ENCODE results near the gene TMEM229A. TPM values are rescaled to one million over a fixed set of nuclear protein-coding genes. Genes with fewer than 3 reads are reported as not detected.

The TMEM229A gene
- total RNA-seq, 1 experiment from 2014 or later: 0.74 TPM

GRCh38 chr7:124071843-124072242, 39.0 kb upstream of the TMEM229A start:
- Mint-ChIP-seq H3K36me3 (no peaks in the 10 kb centered on the region), H3K4me3 (no peak overlapping the region), H3K27ac (no peak overlapping the region), H3K4me1 (no peaks in the 10 kb centered on the region), H3K9me3 (no peaks in the 10 kb centered on the region), H3K27me3 (ENCODE audit: low read depth) (no peaks in the 10 kb centered on the region)
- TF ChIP-seq JUN (CRISPR knock-in tag; IDR thresholded peaks at IDR 0.05) (no peak), TCF7 (CRISPR knock-in tag; IDR thresholded peaks at IDR 0.05; ENCODE audit: low read depth) (no peak), ARID4B (CRISPR knock-in tag; IDR thresholded peaks at IDR 0.05; ENCODE audit: borderline replicate concordance) (no peak), IRF1 (CRISPR knock-in tag; IDR thresholded peaks at IDR 0.05) (no peak), GRHL2 (CRISPR knock-in tag; IDR thresholded peaks at IDR 0.05; ENCODE audit: insufficient replicate concordance, severe bottlenecking) (no peak), ETV6 (CRISPR knock-in tag; IDR thresholded peaks at IDR 0.05) (no peak), CBFB (CRISPR knock-in tag; IDR thresholded peaks at IDR 0.05; ENCODE audit: low read depth) (no peak), AR (CRISPR knock-in tag; IDR thresholded peaks at IDR 0.05) (no peak), ZNF138 (CRISPR knock-in tag; conservative IDR thresholded peaks at IDR 0.05) (no peak), E2F1 (CRISPR knock-in tag; IDR thresholded peaks at IDR 0.05) (no peak)
- no peak for DNase-seq (ENCODE audit: low spot score)
- ATAC-seq: no peak
- CTCF ChIA-PET: interaction anchor here (0.6 kb wide), 1 partner anchor 335 kb away, joined by 4 read pairs; no protein-coding TSS in a partner anchor
- POLR2A ChIA-PET: no interaction called here

- Mint-ChIP-seq H3K4me1 (no peaks in the 10 kb centered on the region), H3K27ac (no peak overlapping the region), H3K36me3 (no peaks in the 10 kb centered on the region), H3K27me3 (ENCODE audit: low read depth) (no peaks in the 10 kb centered on the region), H3K9me3 (peaks cover 12% of the 10 kb centered on the region), H3K4me3 (no peak overlapping the region)
- no peak for DNase-seq (ENCODE audit: low spot score)
- ChIA-PET POLR2A (no interaction called here), CTCF (no interaction called here)
- ATAC-seq: no peak
- TF ChIP-seq IRF1 (CRISPR knock-in tag; IDR thresholded peaks at IDR 0.05): no peak
- no peak for TF ChIP-seq E2F1 (CRISPR knock-in tag; IDR thresholded peaks at IDR 0.05)
- no peak for TF ChIP-seq E2F5 (CRISPR knock-in tag; IDR thresholded peaks at IDR 0.05)
- TF ChIP-seq ZNF263 (CRISPR knock-in tag; IDR thresholded peaks at IDR 0.05; ENCODE audit: low read depth): no peak
- TF ChIP-seq ATF6 (CRISPR knock-in tag; IDR thresholded peaks at IDR 0.05): no peak
- TF ChIP-seq NFYB (CRISPR knock-in tag; conservative IDR thresholded peaks at IDR 0.05; ENCODE audit: low read depth): no peak
- TF ChIP-seq NFE2L1 (CRISPR knock-in tag; IDR thresholded peaks at IDR 0.05): no peak
- TF ChIP-seq ZBTB21 (CRISPR knock-in tag; IDR thresholded peaks at IDR 0.05; ENCODE audit: borderline replicate concordance): no peak
Observed at GRCh38 chr7:124062171-124062570, 29.3 kb upstream of the TMEM229A start.

Measured in WTC11 (cell line).